NCI-H2081 (cell line): ENCODE data around the gene SF3B1.

Experiments
- DNase-seq, 2 experiments: peaks; one replicate each; lab custom pipeline; 2025; lab: John Stamatoyannopoulos, UW

The SF3B1 gene

DNA sequence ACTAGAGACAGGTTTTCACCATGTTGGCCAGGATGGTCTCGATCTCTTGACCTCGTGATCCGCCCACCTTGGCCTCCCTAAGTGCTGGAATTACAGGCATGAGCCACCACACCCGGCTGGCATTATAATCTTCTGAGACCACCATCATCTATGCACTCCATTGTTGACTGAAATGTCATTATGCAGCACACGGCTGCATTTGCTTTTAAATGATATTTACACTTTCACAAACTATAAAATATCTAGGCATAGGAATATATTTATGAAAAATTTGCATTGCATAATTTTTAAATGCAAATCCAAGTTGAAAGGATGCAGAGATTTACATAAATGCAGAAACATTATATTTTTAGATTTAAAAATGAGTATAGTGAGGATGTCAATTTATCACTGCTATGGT lies 94.2 kb downstream of the SF3B1 start:
- no peak for DNase-seq
